PFSK-1 (cell line): ENCODE data around the gene CC2D1B.
A peak's percentile ranks its signal among the peaks of the same experiment; 100 is the strongest.

Experiments
- FOXP2 ChIP-seq: optimal IDR thresholded peaks from 2 replicates; pipeline ENCODE3; 2011; ENCODE audit warnings: borderline replicate concordance, control low read depth, inconsistent platforms; ENCODE audit not compliant: insufficient read depth; ENCODE audit errors: extremely low read length, extremely low read depth
- POLR2AphosphoS5 ChIP-seq: IDR thresholded peaks from 2 replicates; pipeline ENCODE4 v1.6.1; 2012; ENCODE audit warnings: low read depth, mild to moderate bottlenecking, control low read depth, low read length, moderate library complexity
- SIN3A ChIP-seq: IDR thresholded peaks from 2 replicates; pipeline ENCODE4 v1.6.1; 2012; ENCODE audit warnings: mild to moderate bottlenecking, low read length, moderate library complexity, borderline replicate concordance; ENCODE audit not compliant: insufficient read depth
- TAF1 ChIP-seq: IDR thresholded peaks from 2 replicates; pipeline ENCODE4 v1.6.1; 2012; ENCODE audit warnings: low read length, control low read depth, borderline replicate concordance; ENCODE audit not compliant: insufficient read depth
- TF ChIP-seq, protein P1 (sequence below), 2 experiments: IDR thresholded peaks; 2 replicates each; pipeline versions ENCODE4 v1.6.1 to v1.8.0; 2011 to 2012; ENCODE audit warnings: low read depth in 2 of 2, low read length in 2 of 2, control low read depth in 1 of 2, inconsistent platforms in 1 of 2, mild to moderate bottlenecking in 1 of 2, moderate library complexity in 1 of 2; ENCODE audit not compliant: insufficient read depth in 1 of 2

DNA sequence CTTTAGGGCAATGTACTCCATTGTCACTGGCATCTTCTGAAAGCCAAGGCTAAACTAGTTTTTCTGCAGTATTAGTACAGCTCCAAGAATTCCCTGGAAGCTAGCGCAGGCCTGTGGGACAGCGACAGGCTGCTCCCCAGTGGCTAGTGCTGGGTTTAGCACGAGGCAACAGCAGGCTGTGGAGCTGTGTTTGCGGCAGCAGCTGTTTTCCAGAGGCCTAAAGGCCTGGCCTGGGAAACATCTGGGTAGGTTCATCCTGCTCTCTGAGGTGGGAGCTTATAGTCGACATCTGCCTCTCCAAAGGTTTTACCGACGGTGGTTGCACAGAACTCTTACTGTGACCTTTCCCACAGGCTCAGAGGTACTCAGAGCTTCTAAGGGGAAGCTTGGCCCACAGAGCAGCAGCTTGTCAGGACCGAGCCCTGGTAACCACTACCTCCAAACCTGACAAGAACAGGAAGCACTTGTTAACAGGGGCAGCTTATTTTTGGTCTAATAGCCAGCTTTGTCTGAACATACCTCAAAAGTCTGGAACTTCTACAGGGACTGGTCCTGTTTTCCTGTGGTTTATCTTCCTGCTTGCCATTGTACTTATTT lies 17.2 kb downstream of the CC2D1B start:
- TF ChIP-seq POLR2AphosphoS5 (peak; percentile 28; the same call in 1 of the 2 replicates), TAF1 (no peak), SIN3A (no peak), FOXP2 (no peak)
- TF ChIP-seq, protein P1, sequence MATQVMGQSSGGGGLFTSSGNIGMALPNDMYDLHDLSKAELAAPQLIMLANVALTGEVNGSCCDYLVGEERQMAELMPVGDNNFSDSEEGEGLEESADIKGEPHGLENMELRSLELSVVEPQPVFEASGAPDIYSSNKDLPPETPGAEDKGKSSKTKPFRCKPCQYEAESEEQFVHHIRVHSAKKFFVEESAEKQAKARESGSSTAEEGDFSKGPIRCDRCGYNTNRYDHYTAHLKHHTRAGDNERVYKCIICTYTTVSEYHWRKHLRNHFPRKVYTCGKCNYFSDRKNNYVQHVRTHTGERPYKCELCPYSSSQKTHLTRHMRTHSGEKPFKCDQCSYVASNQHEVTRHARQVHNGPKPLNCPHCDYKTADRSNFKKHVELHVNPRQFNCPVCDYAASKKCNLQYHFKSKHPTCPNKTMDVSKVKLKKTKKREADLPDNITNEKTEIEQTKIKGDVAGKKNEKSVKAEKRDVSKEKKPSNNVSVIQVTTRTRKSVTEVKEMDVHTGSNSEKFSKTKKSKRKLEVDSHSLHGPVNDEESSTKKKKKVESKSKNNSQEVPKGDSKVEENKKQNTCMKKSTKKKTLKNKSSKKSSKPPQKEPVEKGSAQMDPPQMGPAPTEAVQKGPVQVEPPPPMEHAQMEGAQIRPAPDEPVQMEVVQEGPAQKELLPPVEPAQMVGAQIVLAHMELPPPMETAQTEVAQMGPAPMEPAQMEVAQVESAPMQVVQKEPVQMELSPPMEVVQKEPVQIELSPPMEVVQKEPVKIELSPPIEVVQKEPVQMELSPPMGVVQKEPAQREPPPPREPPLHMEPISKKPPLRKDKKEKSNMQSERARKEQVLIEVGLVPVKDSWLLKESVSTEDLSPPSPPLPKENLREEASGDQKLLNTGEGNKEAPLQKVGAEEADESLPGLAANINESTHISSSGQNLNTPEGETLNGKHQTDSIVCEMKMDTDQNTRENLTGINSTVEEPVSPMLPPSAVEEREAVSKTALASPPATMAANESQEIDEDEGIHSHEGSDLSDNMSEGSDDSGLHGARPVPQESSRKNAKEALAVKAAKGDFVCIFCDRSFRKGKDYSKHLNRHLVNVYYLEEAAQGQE (IDR thresholded peaks at IDR 0.05; ENCODE audit: insufficient read depth in 1 of 2, low read depth in 2 of 2, low read length in 2 of 2): no peak
